Measurements from ENCODE around the gene PIK3R1. TPM values are rescaled to one million over a fixed set of nuclear protein-coding genes. Genes with fewer than 3 reads are reported as not detected.

Gene PIK3R1
- total RNA-seq, 4 donors from 2014 or later: 44.9 to 222 (median 81.6) TPM

DNA sequence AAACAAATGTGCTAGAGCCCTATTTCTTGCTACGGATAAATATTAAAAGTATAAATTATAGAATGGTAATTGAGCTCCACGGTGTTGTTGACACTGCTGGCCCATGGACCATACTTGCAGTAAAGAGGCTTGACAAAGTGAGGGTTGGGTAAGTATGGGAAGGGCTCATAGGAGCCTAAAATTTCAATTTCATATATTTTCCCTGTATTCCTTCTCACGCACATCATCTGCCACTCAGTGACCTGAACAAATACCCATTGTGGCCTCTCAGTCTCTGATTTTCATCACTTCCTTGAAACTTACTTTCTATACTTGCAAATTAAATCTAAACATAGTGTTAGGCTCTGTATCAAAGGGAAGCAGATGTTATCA, 116.5 kb downstream of the PIK3R1 start:
- in situ Hi-C loops (cut with MboI; ENCODE audit: low pct_ligation_motif_present in 1 of 4, low pct_unique_long_range_greater_than_20kb in 1 of 4, low sequenced_read_pairs in 3 of 4): no loop called here
- H3K4me1 ChIP-seq: peaks cover 7 to 28% (median 19%) of the 10 kb centered on the region in 4 donors
- no peaks in the 10 kb centered on the region for H3K9me3 ChIP-seq
- no peak for TF ChIP-seq EP300 (IDR thresholded peaks at IDR 0.05; ENCODE audit: low read depth)
- no peak for TF ChIP-seq POLR2A (IDR thresholded peaks at IDR 0.05)
- TF ChIP-seq CTCF (IDR thresholded peaks at IDR 0.05): no peak
- TF ChIP-seq POLR2AphosphoS5 (IDR thresholded peaks at IDR 0.05): no peak
- peak overlapping the region in 3 of 4 donors; percentile 8 to 52 (median 25) for H3K27ac ChIP-seq
- no peak for DNase-seq
- intact Hi-C loops (cut with DNase I; ENCODE audit: low total_unique reads): no loop called here
- 58% methylated on average over 3 of the region's 3 CpGs for WGBS, 2 donors (ENCODE audit: low coverage in 1 of 2)
- H3K27me3 ChIP-seq: no peaks in the 10 kb centered on the region
- no peak overlapping the region for H3K4me3 ChIP-seq
- no peaks in the 10 kb centered on the region for H3K36me3 ChIP-seq

DNA sequence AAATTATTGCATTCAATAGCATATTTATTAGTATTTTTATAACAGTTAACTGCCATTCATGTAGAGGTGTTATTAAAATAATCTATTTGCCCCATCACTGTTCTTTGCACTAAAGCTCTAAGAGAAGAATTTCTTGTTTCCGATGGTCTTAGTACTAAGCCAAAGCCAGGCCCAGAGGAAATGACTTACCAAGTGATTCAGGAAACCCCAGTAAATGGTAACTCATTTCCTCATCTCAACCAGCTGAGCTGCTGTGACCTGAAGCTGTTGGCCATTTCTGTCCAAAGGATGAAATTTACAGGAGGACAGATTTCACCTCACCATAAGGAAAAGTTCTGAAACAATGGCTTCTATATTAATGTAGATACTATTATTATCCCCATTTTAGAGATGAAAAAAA, 117.0 kb downstream of the PIK3R1 start:
- H3K9me3 ChIP-seq: no peaks in the 10 kb centered on the region

DNA sequence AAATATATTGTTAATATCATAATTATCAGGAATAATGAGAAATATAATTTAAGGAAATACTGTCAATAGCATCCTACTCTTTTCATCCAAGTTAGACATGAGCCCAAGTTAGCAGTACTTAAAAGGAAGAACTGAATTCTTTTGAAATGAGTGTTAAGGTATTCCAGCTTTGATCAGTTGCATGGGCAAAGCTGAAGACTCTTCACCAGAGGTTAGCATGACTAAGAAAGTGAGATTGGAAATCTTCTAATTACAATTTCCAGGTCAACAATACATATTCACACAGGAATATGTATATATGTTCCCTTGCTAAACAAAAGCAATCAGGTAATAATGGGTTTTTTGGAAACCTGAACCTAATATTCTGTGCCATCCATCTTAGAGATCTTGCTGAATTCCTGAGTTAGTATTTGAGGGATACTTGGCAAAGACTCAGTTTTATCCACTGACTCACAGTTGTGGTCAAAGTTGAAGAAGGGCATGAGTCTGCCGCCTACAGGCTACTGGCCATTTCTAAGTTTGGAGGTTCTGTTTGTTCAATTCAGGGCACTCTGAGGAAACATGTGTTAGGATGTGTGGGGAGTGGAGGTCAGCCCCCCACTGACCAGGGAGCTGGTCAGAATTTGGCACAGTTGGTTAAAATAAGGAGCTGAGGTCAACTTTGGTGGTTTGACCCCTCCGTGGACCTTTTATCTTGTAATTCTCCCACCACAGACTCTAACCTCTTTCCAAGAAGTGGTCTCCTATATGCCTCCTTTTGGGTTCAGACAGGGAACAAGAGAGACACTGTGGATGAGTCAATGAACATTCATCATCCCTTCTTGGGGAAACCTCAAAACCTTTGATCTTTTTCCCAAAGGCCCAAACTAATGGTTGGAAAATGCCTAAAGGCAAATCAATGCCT, 118.3 kb downstream of the PIK3R1 start:
- H3K36me3 ChIP-seq: no peaks in the 10 kb centered on the region
- H3K27ac ChIP-seq: no peak overlapping the region
- no peak overlapping the region for H3K4me3 ChIP-seq
- H3K4me1 ChIP-seq: peaks cover 7 to 28% (median 19%) of the 10 kb centered on the region in 4 donors
- H3K9me3 ChIP-seq: no peaks in the 10 kb centered on the region
- 84% methylated on average over 2 of the region's 2 CpGs; no CpG with 5 or more reads in 1 of the 2 donors for WGBS, 2 donors (ENCODE audit: low coverage in 1 of 2)
- TF ChIP-seq POLR2AphosphoS5 (IDR thresholded peaks at IDR 0.05): no peak
- no peak for TF ChIP-seq CTCF (IDR thresholded peaks at IDR 0.05)
- TF ChIP-seq POLR2A (IDR thresholded peaks at IDR 0.05): no peak
- no peak for TF ChIP-seq EP300 (IDR thresholded peaks at IDR 0.05; ENCODE audit: low read depth)
- in situ Hi-C loops (cut with MboI; ENCODE audit: low pct_ligation_motif_present in 1 of 4, low pct_unique_long_range_greater_than_20kb in 1 of 4, low sequenced_read_pairs in 3 of 4): no loop called here
- no peak for DNase-seq
- intact Hi-C loops (cut with DNase I; ENCODE audit: low total_unique reads): no loop called here
- H3K27me3 ChIP-seq: no peaks in the 10 kb centered on the region

More for the DNA sequence above, 117.0 kb downstream of the PIK3R1 start:
- no peaks in the 10 kb centered on the region for H3K36me3 ChIP-seq
- H3K4me1 ChIP-seq: peaks cover 7 to 28% (median 19%) of the 10 kb centered on the region in 4 donors
- no peak for TF ChIP-seq POLR2A (IDR thresholded peaks at IDR 0.05)
- TF ChIP-seq CTCF (IDR thresholded peaks at IDR 0.05): no peak
- no peak for TF ChIP-seq POLR2AphosphoS5 (IDR thresholded peaks at IDR 0.05)
- no peak for TF ChIP-seq EP300 (IDR thresholded peaks at IDR 0.05; ENCODE audit: low read depth)
- in situ Hi-C loops (cut with MboI; ENCODE audit: low pct_ligation_motif_present in 1 of 4, low pct_unique_long_range_greater_than_20kb in 1 of 4, low sequenced_read_pairs in 3 of 4) (no loop called here), intact Hi-C loops (cut with DNase I; ENCODE audit: low total_unique reads) (no loop called here)
- no peak overlapping the region for H3K4me3 ChIP-seq
- no peak for DNase-seq
- no peak overlapping the region for H3K27ac ChIP-seq
- 33 to 79% methylated on average over 1 of the region's 1 CpG for WGBS, 2 donors (ENCODE audit: low coverage in 1 of 2)
- no peaks in the 10 kb centered on the region for H3K27me3 ChIP-seq

DNA sequence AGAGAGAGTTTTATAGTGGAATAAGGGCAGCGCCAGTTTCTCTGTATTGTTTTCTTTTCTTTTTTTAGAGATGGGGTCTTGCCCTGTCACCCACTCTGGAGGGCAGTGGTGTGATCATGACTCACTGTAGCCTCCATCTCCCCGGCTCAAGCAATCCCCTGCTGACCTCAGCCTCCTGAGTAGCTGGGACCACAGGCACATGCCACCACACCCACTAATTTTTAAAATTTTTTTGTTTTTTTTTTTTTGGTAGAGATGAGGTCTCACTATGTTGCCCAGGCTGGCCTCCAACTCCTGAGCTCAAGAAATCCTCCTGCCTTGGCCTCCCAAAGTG, 119.0 kb downstream of the PIK3R1 start:
- H3K27ac ChIP-seq: no peak overlapping the region
- no peaks in the 10 kb centered on the region for H3K36me3 ChIP-seq
- no peak for TF ChIP-seq POLR2AphosphoS5 (IDR thresholded peaks at IDR 0.05)
- no peak for TF ChIP-seq POLR2A (IDR thresholded peaks at IDR 0.05)
- no peak for TF ChIP-seq EP300 (IDR thresholded peaks at IDR 0.05; ENCODE audit: low read depth)
- no peak for TF ChIP-seq CTCF (IDR thresholded peaks at IDR 0.05)
- 88 to 100% methylated on average over 1 to 2 of the region's 2 CpGs for WGBS, 2 donors (ENCODE audit: low coverage in 1 of 2)
- no peaks in the 10 kb centered on the region for H3K27me3 ChIP-seq
- no peak overlapping the region for H3K4me3 ChIP-seq
- intact Hi-C loops (cut with DNase I; ENCODE audit: low total_unique reads): no loop called here
- DNase-seq: no peak
- H3K4me1 ChIP-seq: peaks cover 7 to 28% (median 19%) of the 10 kb centered on the region in 4 donors
- no peaks in the 10 kb centered on the region for H3K9me3 ChIP-seq
- in situ Hi-C loops (cut with MboI; ENCODE audit: low pct_ligation_motif_present in 1 of 4, low pct_unique_long_range_greater_than_20kb in 1 of 4, low sequenced_read_pairs in 3 of 4): no loop called here
